GM19035 (cell line): ENCODE measurements around the gene STXBP3.
"Not testable (repeated sequence)": the region's sequence is repeated elsewhere in the genome, so short reads cannot be mapped to it uniquely, and the experiment has no call there.

Experiments
- ATAC-seq: cut with Tn5 transposase; IDR thresholded peaks from one replicate; pipeline ENCODE4 v1.9.1; 2021; ENCODE audit not compliant: unreplicated experiment

Gene STXBP3

GRCh38 chr1:108729481-108729880 lies 17.0 kb upstream of the STXBP3 start:
- no peak for ATAC-seq

- ATAC-seq, result no peak
Observed at GRCh38 chr1:108732398-108732797, 14.1 kb upstream of the STXBP3 start.

DNA sequence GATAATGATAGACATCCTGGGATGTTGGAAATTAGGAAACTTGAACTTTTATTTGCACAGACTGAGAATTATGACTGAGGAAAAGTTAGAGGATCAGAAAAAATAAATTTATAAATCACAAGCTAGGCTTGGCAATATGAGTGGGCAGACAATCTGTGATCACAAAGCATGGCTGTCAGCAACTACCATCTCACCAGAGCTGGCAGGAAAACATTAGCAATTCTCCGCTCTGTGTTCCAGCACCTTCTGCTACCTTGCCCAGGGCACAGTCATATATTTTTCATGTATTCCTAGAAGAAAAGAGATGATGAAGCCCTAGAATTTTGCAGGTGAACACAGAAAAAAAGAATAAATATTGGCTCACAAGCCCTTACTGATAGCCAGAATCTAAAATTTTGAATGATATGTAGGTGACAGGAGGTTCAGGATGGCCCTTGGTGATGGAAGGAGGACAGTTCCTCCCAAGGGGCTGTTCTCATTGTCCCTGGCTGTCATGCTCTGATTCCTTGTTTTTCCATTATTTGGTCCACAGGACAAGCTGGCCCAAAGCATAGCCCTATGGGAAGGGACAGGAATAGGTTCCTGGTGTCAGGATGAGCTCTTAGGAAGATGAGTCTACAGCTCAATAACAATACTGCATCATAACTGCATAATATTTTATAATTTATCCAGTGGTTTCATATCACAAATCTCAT lies 12.2 kb upstream of the STXBP3 start:
- ATAC-seq, result no peak

GRCh38 chr1:108742253-108742652 lies 4.2 kb upstream of the STXBP3 start:
- no peak for ATAC-seq

- no peak for ATAC-seq
Observed at GRCh38 chr1:108745980-108746381, 493 bp upstream of the STXBP3 start.

GRCh38 chr1:108747171-108747850 lies 837 bp downstream of the STXBP3 start:
- ATAC-seq, result peak; percentile 18

DNA sequence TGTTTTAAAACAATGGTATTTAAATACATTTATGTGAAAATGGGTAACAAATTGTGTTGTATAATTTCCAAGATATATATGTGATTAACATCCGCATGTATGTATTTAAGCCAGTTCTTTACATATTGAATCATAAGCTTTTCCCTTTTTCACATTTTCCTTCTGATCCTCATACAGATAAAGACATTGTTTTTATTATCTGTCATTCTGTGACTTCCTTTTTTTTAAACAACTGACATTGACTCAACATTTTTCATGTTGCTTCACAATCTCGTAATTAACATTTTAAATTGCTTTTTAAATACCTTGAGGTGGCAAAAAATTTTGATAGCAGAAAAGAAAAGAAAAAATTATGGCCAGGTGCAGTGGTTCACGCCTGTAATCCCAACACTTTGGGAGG lies 1.4 kb downstream of the STXBP3 start:
- no peak for ATAC-seq

DNA sequence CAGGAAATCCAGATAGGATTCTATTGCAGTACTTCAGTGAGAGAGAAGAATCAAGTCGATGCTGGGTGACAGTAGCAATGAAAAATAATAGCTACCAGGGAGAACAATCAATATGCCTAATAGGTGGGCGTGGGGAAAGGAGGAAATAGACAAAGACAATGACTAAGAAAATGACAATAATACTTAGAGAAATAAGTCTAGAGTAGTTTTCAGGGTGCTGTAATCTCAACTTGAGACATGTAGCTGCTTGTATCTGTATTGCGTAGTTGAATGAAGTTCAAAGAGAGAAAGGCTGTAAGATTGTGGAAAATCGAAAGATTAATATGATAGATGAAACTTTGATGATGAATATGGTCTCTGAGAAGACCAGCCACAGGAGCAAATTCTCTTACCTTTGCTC lies 2.6 kb downstream of the STXBP3 start:
- no peak for ATAC-seq

DNA sequence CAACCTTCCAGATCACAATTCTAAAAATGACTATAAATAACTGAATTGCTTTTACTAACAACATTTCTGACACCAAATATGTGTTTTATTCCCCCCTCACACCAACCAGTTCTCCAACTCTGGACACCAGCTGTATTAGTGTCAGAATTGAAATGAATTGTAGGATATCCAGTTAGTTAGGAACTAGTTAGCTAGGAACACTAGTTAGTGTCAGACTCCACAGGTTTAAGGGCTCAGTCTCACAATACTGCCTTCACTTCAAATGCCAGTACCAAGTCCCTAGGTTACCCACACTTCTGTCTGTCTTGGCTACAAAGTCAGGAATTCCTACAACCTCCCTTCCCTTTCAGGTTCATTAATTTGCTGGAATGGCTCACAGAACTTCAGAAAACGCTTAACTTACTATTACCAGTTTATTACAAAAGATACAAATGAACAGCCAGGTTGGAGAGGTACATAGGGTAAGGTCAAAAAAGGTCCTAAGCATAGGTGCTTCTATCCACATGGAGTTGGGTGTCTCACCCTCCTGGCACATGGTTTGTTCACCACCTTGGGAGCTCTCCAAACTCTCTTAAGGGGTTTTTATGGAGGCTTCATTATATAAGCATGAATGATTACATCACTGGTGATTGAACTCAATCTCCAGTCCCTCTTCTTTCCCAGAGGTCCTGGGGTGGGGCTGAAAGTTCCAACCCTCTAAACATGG lies 4.2 kb downstream of the STXBP3 start:
- ATAC-seq, result no peak

DNA sequence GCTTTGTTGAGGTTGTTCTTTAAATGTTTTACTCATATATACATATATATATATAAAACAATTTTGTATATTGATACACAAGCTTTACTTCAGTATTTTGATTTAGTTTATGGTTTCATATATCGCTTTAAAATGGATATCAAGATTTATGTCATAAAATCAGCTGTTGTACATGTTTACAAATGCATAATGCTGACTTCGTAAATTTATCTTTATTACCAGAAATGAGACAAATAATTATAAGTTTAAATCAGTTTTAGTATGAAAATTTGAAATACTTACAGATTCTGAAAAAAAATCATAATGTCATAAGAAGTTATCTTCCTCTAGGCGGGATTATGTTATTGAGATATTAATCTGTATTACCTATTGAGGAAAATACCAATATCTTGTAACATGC lies 6.9 kb downstream of the STXBP3 start:
- ATAC-seq, result no peak

DNA sequence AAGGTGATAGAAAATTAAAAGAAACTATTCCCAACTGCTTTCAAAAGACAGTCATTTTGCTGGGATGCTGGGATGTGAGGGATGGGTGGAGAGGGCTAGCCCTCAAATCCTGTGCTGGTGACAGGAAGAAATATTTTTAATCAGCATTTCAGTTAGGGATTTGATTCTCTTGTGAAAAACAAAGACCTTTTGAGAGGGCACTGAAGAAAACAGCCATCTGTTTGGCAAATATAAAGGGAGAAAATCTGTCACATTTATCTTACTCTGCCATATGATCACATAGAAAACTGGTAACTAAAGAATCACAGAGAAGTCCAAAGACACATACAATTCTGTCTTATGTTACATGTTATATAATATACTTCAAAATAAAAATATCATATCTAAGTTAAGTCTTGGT lies 12.3 kb downstream of the STXBP3 start:
- ATAC-seq, result no peak

GRCh38 chr1:108767115-108767514 lies 20.6 kb downstream of the STXBP3 start:
- ATAC-seq, result no peak

- no peak for ATAC-seq
Observed at GRCh38 chr1:108767708-108768107, 21.2 kb downstream of the STXBP3 start.

DNA sequence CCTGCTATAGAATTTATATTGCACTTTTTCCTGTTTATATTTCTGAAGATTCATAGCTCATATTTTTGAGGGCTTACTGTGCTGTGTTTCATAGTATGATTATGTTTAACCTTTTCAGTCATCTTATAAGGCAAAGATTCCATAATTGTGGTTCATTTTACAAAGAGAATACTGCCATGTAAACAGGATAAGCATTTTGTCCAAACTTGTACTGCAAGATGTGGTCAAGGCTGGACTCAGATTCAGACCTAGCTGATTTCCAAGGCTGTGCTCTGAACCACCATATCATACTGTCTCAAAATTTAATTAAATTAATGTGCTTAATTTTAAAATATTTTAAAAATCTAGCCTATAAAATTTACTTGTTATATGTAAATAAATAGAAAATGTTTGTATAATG lies 31.4 kb downstream of the STXBP3 start:
- no peak for ATAC-seq

GRCh38 chr1:108779455-108779854 lies 33.0 kb downstream of the STXBP3 start:
- no peak for ATAC-seq

DNA sequence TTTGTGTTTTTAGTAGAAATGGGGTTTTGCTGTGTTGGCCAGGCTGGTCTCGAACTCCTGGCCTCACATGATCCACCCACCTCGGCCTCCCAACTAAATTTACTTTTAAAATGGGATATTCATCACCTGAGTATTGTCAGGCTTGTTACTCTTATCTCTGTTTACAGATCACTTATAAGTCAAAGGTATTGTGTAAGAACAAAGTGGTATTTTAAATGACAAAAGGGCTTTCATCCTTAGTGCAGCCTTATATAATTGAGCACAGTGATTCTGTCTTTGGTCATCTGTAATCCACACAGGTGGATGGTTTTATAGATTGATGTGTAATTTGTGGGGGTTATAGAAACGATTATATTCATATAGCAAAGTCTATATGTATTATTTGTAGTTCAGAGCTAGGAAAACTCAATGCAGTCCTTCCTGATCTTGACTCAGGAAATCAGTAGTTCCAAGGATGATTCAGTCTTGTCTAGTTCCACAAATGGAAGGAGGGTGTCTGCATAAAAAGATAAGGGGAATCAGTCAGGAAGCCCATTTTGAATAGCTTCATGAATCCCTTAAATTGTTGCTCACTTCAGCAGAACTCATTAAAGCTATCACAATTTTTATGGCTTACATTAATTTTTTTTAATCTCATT lies 34.6 kb downstream of the STXBP3 start:
- no peak for ATAC-seq

DNA sequence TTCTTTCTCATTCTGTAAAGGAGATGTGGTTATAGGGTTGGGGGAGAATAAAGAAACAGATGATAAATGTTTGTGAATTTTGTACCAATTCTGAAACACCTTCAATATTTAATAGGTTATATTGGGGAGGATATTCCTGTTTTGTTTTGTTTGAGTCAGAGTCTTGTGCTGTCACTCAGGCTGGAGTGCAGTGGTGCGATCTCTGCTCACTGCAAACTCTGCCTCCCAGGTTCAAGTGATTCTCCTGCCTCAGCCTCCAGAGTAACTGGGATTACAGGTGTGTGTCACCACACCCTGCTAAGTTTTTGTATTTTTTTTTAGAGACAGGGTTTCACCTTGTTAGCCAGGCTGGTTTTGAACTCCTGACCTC lies 35.1 kb downstream of the STXBP3 start:
- ATAC-seq, result not testable (repeated sequence)

DNA sequence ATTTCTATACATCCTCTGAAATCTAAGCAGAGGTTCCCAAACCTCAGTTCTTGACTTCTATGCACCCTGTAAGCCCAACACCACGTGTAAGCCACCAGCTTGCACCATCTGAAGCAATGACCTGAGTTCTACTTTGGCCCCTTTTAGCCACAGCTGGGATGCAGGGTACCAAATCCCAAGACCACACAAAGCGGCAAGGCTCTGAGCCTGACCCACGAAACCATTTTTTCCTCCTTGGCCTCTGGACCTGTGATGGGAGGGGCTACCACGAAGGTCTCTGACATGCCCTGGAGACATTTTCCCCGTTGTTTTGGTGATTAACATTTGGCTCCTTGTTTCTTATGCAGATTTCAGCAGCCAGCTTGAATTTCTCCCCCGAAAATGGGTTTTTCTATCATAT lies 38.8 kb downstream of the STXBP3 start:
- no peak for ATAC-seq

DNA sequence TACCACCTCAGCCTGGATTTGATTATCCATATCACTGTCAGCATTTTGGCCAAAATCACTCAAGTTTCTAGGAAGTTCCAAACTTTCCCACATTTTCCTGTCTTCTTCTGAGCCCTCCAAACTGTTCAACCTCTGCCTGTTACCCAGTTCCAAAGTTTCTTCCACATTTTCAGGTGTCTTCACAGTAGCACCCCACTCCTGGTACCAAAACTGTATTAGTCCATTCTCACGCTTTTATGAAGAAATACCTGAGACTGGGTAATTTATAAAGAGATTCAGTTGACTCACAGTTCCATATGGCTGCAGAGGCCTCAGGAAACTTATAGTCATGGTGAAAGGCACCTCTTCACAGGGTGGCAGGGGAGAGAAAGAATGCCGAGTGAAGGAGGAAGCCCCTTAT lies 39.4 kb downstream of the STXBP3 start:
- ATAC-seq, result no peak

DNA sequence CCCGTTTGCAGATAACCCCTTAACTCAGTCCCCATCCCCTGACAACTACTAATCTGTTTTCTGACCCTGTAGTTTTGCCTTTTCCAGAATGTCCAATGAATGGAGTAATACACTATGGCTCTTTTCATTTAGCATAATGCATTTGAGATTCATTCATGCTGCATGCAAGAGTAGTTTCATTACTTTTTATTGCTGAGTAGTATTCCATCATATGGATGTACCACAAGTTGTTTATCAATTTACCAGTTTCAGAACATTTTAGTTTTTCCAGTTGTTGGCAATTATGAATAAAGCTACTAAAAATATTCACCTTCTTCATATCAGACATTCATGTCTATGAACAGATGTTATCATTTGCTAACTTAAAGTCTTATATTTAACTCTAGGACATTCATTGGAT lies 45.3 kb downstream of the STXBP3 start:
- no peak for ATAC-seq

- no peak for ATAC-seq
Observed at GRCh38 chr1:108792420-108792819, 45.9 kb downstream of the STXBP3 start.

DNA sequence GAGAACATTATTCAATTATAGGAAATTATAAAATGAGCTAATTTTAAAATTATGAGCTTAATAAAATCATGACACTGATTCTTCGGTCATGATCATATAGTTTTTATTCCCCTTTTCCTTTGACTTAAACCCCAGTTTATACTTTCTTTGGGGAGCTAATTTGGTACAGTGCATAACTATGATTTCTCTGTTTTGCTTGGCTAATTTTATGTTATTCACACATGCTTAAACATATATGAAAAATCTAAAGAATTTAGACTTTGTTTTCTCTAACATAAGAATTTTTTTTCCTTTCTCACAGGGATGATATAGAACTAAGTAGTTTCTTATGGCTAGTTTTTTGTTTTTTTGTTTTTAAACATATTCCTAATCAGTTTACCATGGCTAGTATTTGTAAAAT lies 52.5 kb downstream of the STXBP3 start:
- ATAC-seq, result no peak
